Islet precursor cell (in vitro differentiated cells): Measurements from ENCODE around the gene ASMTL.
"Not testable (repeated sequence)": the region's sequence is repeated elsewhere in the genome, so short reads cannot be mapped to it uniquely, and the experiment has no call there.

Experiments
- DNase-seq: peaks from one replicate; pipeline ENCODE4 v3.0.0-alpha.2; 2018

Gene ASMTL

GRCh38 chrX:1481636-1482529, 29.2 kb upstream of the ASMTL start:
- DNase-seq = peak; percentile 92

GRCh38 chrX:1480082-1480785, 27.5 kb upstream of the ASMTL start:
- no peak for DNase-seq

GRCh38 chrX:1477801-1478458, 25.2 kb upstream of the ASMTL start:
- no peak for DNase-seq

GRCh38 chrX:1477229-1477628, 24.5 kb upstream of the ASMTL start:
- no peak for DNase-seq

GRCh38 chrX:1476682-1477081, 24.0 kb upstream of the ASMTL start:
- DNase-seq = no peak

- DNase-seq = no peak
Measured at GRCh38 chrX:1475881-1476280, 23.2 kb upstream of the ASMTL start.

GRCh38 chrX:1475481-1475880, 22.8 kb upstream of the ASMTL start:
- no peak for DNase-seq

- DNase-seq = not testable (repeated sequence)
Measured at GRCh38 chrX:1474593-1474992, 21.9 kb upstream of the ASMTL start.

- DNase-seq = peak; percentile 2
Measured at GRCh38 chrX:1472975-1473374, 20.3 kb upstream of the ASMTL start.

GRCh38 chrX:1468250-1468772, 15.6 kb upstream of the ASMTL start:
- DNase-seq = peak; percentile 52

- no peak for DNase-seq
Measured at GRCh38 chrX:1466971-1467561, 14.4 kb upstream of the ASMTL start.

- DNase-seq = no peak
Measured at GRCh38 chrX:1466232-1466661, 13.5 kb upstream of the ASMTL start.

- DNase-seq = no peak
Measured at GRCh38 chrX:1465286-1466231, 12.8 kb upstream of the ASMTL start.

GRCh38 chrX:1464971-1465285, 12.2 kb upstream of the ASMTL start:
- DNase-seq = no peak

GRCh38 chrX:1464041-1464970, 11.6 kb upstream of the ASMTL start:
- DNase-seq = peak; percentile 37

GRCh38 chrX:1463581-1463980, 10.9 kb upstream of the ASMTL start:
- DNase-seq = peak; percentile 43

- peak; percentile 49 for DNase-seq
Measured at GRCh38 chrX:1462596-1463251, 10.0 kb upstream of the ASMTL start.

GRCh38 chrX:1462110-1462509, 9.4 kb upstream of the ASMTL start:
- DNase-seq = no peak

- DNase-seq = peak; percentile 22
Measured at GRCh38 chrX:1455948-1456280, 3.2 kb upstream of the ASMTL start.
